GM13977 (cell line): Measurements from ENCODE around the gene SPPL2B.

Source experiments
- DNase-seq: peaks from one replicate; pipeline ENCODE4 v3.0.0; 2012; ENCODE audit warnings: low spot score
- in situ Hi-C: fragments of 300-500 bp; cut with MboI; formaldehyde crosslinking; loops from one replicate; pipeline ENCODE4 v1.12.0; 2022; ENCODE audit warnings: low sequenced_read_pairs, low pct_unique_long_range_greater_than_20kb, mixed read lengths, inconsistent platforms; ENCODE audit not compliant: unreplicated experiment
- TF ChIP-seq, protein P1 (sequence below): IDR thresholded peaks from 2 replicates; pipeline ENCODE4 v1.5.1; 2012; ENCODE audit warnings: mild to moderate bottlenecking, control low read depth; ENCODE audit not compliant: insufficient read depth; ENCODE audit errors: extremely low read depth, missing control alignments

The SPPL2B gene

DNA sequence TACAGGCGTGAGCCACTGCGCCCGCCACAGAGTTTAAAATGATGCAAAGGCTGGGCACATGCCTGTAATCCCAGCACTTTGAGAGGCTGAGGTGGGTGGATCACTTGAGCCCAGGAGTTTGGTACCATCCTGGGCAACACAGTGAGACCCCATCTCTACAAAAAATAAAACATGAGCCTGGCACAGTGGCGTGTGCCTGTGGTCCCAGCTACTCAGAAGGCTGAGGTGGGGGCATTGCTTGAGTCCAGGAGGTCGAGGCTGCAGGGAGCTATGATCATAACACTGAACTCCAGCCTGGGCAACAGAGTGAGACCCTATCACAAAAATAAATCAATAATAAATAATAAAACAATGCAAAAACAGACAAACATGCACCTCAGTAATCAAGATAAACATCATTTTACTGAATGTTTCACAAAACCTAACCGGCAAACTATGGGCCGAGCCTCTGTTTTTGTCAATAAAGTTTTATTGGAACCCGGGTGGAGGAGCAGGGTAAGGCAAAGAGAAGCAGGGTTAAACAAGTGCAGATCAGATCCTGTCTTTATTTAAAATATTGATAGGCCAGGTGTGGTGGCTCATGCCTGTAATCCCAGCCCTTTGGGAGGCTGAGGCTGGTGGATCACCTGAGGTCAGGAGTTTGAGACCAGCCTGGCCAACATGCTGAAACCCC, 44.5 kb upstream of the SPPL2B start:
- in situ Hi-C loops: no loop called here
- DNase-seq: no peak
- TF ChIP-seq, protein P1, sequence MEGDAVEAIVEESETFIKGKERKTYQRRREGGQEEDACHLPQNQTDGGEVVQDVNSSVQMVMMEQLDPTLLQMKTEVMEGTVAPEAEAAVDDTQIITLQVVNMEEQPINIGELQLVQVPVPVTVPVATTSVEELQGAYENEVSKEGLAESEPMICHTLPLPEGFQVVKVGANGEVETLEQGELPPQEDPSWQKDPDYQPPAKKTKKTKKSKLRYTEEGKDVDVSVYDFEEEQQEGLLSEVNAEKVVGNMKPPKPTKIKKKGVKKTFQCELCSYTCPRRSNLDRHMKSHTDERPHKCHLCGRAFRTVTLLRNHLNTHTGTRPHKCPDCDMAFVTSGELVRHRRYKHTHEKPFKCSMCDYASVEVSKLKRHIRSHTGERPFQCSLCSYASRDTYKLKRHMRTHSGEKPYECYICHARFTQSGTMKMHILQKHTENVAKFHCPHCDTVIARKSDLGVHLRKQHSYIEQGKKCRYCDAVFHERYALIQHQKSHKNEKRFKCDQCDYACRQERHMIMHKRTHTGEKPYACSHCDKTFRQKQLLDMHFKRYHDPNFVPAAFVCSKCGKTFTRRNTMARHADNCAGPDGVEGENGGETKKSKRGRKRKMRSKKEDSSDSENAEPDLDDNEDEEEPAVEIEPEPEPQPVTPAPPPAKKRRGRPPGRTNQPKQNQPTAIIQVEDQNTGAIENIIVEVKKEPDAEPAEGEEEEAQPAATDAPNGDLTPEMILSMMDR: no peak

DNA sequence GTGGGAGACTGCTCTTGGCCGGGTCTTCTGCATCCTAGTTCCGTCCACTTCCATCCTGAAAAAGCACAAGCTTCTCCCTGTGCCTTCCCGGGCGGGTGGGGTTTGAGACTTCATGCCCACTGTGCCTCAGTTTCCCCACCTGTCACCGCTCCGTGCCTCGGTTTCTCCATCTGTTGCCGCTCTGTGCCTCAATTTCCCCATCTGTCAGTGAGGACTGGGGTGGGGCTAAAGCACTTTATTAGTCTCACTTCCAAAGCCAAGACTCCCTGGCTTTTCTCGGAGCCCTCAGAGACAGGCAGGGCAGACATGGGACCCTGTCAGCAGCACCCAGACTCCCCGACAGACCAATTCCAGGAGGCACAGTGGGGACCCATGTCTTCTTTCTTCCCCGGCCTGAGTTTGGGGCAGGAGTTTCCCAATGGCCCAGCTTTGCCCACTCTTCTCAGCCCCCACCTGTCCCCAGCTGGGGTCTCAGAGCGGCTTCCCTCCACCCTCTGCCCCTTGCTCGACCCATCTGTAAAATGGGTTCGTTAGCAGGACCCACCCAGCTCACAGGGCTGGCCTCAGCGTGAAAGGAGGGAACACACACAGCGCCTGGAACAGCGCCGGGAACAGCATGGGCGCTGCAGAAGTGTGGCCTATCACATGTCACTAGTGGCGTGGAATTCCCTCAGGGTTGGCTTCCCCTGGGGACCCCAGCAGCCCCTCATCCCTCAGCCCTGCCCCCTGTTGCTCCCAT, 41.9 kb upstream of the SPPL2B start:
- TF ChIP-seq, protein P1: no peak
- DNase-seq: no peak
- in situ Hi-C loops: no loop called here

DNA sequence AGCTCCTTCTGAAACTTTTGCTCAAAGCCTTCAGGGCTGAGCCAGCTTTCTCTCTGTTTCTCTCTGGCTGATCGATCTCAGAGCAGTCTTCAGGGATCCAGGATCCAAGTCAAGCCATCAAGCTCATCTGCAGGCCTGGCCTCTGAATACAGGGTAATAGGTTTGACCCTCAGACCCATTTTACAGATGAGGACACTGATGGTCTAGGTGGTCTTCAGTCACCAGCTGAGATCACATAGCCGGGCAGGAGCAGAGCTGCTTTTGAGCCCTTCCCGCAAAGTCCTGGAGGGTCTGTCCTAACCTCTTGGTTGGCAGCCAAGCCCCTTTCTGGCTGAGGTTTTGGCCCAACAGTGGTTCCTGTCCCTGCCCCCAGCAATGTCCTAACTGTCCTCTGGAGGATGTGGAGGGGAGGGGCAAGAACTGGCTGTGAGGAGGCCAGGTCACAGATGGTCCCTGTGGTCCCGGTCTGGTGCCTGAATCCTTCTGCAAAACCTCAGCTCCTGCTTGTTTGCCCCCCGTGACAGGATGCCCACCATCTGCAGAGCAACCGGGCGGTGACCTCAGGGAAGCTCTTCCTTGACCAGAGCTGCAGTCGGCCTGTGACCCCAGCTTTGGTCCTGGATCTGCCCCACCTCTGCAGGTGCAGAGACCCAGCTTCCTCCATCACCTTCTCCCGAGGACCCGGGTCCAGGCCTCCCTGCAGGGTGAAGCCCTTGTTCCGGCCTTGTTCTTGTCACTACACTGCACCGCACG, 40.7 kb upstream of the SPPL2B start:
- TF ChIP-seq, protein P1: no peak
- in situ Hi-C loops: no loop called here
- DNase-seq: no peak

DNA sequence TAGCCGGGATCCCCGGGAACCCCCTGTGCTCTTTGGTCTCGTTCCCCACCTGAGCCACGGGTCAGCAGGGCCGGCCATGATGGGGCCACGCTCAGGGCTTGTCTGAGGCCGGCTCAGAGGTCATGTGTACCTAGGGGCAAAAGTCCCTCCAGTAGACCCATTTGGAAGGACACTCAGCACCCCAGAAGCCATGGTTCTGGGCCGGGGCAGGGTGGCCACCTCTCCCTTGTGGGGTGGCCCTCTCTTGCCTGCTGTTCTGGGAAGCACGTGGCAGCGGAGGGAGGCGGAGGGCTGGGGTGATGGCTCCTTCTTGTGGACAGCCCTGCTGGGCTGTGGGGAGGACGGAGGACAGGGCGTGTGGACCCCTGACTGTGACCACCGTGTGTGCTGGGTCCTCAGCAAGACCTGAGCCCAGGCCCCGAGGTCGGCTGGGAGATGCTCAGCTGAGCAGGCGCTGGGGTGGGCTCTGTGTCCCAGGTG, 40.1 kb upstream of the SPPL2B start:
- DNase-seq: no peak
- in situ Hi-C loops: no loop called here
- TF ChIP-seq, protein P1: no peak

DNA sequence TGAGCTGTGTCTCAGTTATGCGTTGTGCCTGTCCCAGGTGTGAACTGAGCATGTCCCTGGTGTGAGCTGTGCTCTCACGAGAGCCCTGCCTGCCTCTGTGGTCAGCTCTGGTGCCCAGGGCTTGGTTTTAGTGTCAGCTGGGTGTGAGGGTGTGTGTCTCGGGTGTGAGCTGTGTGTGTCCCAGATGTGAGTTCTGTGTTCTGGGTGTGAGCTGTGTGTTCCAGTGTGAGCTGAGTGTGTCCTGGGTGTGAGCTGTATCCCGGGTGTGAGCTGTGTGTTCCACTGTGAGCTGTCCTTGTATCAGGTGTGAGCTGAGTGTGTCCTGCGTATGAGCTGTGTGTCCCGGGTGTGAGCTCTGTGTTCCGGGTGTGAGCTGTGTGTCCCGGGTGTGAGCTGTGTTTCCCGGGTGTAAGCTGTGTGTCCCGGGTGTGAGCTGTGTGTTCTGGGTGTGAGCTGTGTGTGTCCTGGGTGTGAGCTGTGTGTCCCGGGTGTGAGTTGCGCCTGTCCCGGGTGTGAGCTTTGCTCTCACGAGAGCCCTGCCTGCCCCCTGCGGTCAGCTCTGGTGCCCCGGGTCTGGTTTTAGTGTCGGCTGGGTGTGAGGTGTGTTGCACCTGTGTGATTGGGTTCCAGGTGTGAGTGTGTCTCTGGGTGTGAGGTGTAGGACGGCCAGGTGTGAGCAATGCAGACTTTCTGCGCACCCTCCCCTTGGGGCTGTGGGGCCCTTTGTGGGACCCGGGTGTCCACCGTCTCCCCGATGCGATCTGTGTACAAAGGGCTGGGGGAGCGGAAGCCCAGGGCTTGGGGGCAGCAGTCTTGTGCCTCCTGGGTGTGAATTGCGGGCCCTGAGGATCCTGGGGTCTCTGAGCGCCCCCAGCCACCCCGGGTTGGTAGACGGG, 39.4 kb upstream of the SPPL2B start:
- DNase-seq: no peak
- TF ChIP-seq, protein P1: no peak
- in situ Hi-C loops: no loop called here
